Measurements from ENCODE around the gene CTBP2. TPM values are rescaled to one million over a fixed set of nuclear protein-coding genes. Genes with fewer than 3 reads are reported as not detected.

The CTBP2 gene
- total and polyA plus RNA-seq, 2 of the 13 experiments (the other 11 are each of a cell fraction or from before 2014, with no cell fraction given), result 0.08 TPM; not detected in 1

DNA sequence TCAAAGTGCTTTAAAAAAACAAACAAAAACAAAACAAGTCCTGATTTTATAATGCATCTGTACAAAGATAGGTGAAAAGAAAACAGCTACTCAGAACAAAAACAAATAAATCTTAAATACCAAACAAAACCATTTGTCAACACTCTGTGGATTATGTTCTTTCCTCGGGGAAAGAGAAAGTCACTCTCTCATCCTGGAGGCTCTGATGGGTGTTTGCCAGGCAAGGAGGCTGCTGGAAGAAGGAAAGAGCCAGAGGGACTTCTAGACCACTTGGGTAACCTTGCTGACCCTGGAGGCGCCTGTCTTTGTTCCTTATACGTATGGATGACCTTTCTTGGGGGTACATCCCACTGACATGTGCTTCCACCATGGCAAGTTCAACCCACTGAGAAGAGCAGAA, 125.7 kb downstream of the CTBP2 start:
- ATAC-seq (no peak), FAIRE-seq (no peak), DNase-seq (ENCODE audit: low spot score) (no peak)
- no peaks in the 10 kb centered on the region for H3K36me3 ChIP-seq (replicated peaks in 1 of 2; ENCODE audit: control insufficient read depth in 1 of 2, insufficient read depth in 2 of 2, low read length in 2 of 2)
- H4K20me1 ChIP-seq (ENCODE audit: insufficient read depth, low read length), result no peaks in the 10 kb centered on the region
- intact Hi-C loops (cut with micrococcal nuclease; ENCODE audit: unreplicated experiment), result no loop called here
- H3K4me1 ChIP-seq (ENCODE audit: insufficient read depth, low read length), result no peaks in the 10 kb centered on the region; the same call in 1 of the 2 replicates
- H3K27ac ChIP-seq (ENCODE audit: extremely low read length, insufficient read depth, low read length), result no peak overlapping the region
- H3K4me3 ChIP-seq (replicated peaks in 1 of 3; ENCODE audit: insufficient read depth in 1 of 3, low read depth in 2 of 3, low read length in 3 of 3), result no peak overlapping the region
- peaks cover 0 to 55% of the 10 kb centered on the region in 2 experiments; a peak in 4 of 5 replicates for H3K27me3 ChIP-seq (ENCODE audit: control insufficient read depth in 1 of 2, insufficient read depth in 2 of 2, low read length in 2 of 2)
- no TSS peak for BruUV-seq (replicated peaks)
- WGBS (ENCODE audit: low lambda C conversion rate), result 7% methylated on average over 3 of the region's 3 CpGs
- in situ Hi-C loops (cut with HindIII; ENCODE audit: extremely low pct_ligation_motif_present, low pct_unique_long_range_greater_than_20kb), result no loop called here
- CTCF ChIA-PET (ENCODE audit: low intra/inter-chr PET ratio, low total read pairs), result no interaction called here
- no peak overlapping the region for H3K9ac ChIP-seq (ENCODE audit: insufficient read depth, low read depth, low read length)
- H3K9me3 ChIP-seq (ENCODE audit: low read length), result no peaks in the 10 kb centered on the region
- POLR2A ChIA-PET, result no interaction called here
- no peak overlapping the region for H3K4me2 ChIP-seq (ENCODE audit: low read depth, low read length)
- no peak overlapping the region for H2AFZ ChIP-seq (ENCODE audit: low read length)
- H3K79me2 ChIP-seq (ENCODE audit: insufficient read depth, low read length), result no peaks in the 10 kb centered on the region
- no peak for TF ChIP-seq ZNF430 (CRISPR knock-in tag; IDR thresholded peaks at IDR 0.05)
- no peak for TF ChIP-seq JARID2 (CRISPR knock-in tag; IDR thresholded peaks at IDR 0.05; ENCODE audit: insufficient replicate concordance)
- no peak for TF ChIP-seq ZNF503 (CRISPR knock-in tag; IDR thresholded peaks at IDR 0.05)
- TF ChIP-seq AGO2 (optimal IDR thresholded peaks at IDR 0.05; ENCODE audit: low read depth, low read length), result no peak
- TF ChIP-seq NCOA2 (CRISPR knock-in tag; IDR thresholded peaks at IDR 0.05), result no peak
- no peak for TF ChIP-seq ZNF639 (CRISPR knock-in tag; conservative IDR thresholded peaks at IDR 0.05)
- TF ChIP-seq BCL6 (CRISPR knock-in tag; IDR thresholded peaks at IDR 0.05), result no peak
- no peak for TF ChIP-seq HDAC1 (CRISPR knock-in tag; IDR thresholded peaks at IDR 0.05)
- no peak for TF ChIP-seq ZBTB46 (CRISPR knock-in tag; IDR thresholded peaks at IDR 0.05; ENCODE audit: borderline replicate concordance)
- no peak for TF ChIP-seq THRA (CRISPR knock-in tag; IDR thresholded peaks at IDR 0.05; ENCODE audit: borderline replicate concordance)
- no peak for TF ChIP-seq ARNT (IDR thresholded peaks at IDR 0.05)
- TF ChIP-seq, protein P1, sequence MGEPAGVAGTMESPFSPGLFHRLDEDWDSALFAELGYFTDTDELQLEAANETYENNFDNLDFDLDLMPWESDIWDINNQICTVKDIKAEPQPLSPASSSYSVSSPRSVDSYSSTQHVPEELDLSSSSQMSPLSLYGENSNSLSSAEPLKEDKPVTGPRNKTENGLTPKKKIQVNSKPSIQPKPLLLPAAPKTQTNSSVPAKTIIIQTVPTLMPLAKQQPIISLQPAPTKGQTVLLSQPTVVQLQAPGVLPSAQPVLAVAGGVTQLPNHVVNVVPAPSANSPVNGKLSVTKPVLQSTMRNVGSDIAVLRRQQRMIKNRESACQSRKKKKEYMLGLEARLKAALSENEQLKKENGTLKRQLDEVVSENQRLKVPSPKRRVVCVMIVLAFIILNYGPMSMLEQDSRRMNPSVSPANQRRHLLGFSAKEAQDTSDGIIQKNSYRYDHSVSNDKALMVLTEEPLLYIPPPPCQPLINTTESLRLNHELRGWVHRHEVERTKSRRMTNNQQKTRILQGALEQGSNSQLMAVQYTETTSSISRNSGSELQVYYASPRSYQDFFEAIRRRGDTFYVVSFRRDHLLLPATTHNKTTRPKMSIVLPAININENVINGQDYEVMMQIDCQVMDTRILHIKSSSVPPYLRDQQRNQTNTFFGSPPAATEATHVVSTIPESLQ (CRISPR knock-in tag; conservative IDR thresholded peaks at IDR 0.05), result no peak
- no peak for TF ChIP-seq CENPBD1 (CRISPR knock-in tag; IDR thresholded peaks at IDR 0.05; ENCODE audit: borderline replicate concordance, low read depth)
- TF ChIP-seq GABPA (IDR thresholded peaks at IDR 0.05; ENCODE audit: low read depth, low read length), result no peak
- TF ChIP-seq GABPA (CRISPR knock-in tag; IDR thresholded peaks at IDR 0.05; ENCODE audit: low read depth), result no peak

Measured in HepG2 (cell line).